PC-3 (cell line): Measurements from ENCODE around the gene MAT2B. TPM values are rescaled to one million over a fixed set of nuclear protein-coding genes. Genes with fewer than 3 reads are reported as not detected.
A peak's percentile ranks its signal among the peaks of the same experiment; 100 is the strongest.

Source experiments
- ATAC-seq: fragments of 200-7000 bp; cut with Tn5 transposase; 2 replicates; pipeline ENCODE4 v1.9.1; 2020; ENCODE audit warnings: mild to moderate bottlenecking, moderate library complexity
- BruUV-seq: library from RNA; stranded (reverse); fragments of 400-500 nt; replicated peaks from 2 replicates; lab custom pipeline; 2021; lab: Mats Ljungman, UMichigan
- CTCF ChIA-PET: fragments of 300-600 bp; sonication (Branson Sonifier 250); formaldehyde crosslinking; loops from one replicate; lab custom pipeline; 2022; ENCODE audit warnings: antibody characterized with exemption; lab: Charles Lee
- POLR2A ChIA-PET: fragments of 300-600 bp; sonication (Branson Sonifier 250); formaldehyde crosslinking; loops from one replicate; lab custom pipeline; 2022; ENCODE audit warnings: antibody characterized with exemption; ENCODE audit not compliant: unreplicated experiment; lab: Charles Lee
- DNase-seq: peaks from one replicate; pipeline ENCODE4 v3.0.0-alpha.2; 2015
- H2AFZ ChIP-seq: fragments of 300-600 bp; sonication (generic); 2 replicates; pipeline ENCODE4 v1.6.0; 2016; ENCODE audit warnings: antibody characterized with exemption, low read length
- H3F3A ChIP-seq: fragments of 300-600 bp; sonication (generic); one replicate; pipeline ENCODE4 v1.6.0; 2017; ENCODE audit warnings: antibody characterized with exemption, low read length, control low read depth, mild to moderate bottlenecking; ENCODE audit not compliant: unreplicated experiment
- H3K27ac ChIP-seq: fragments of 300-600 bp; sonication (generic); 2 replicates; pipeline ENCODE4 v1.5.1; 2016; ENCODE audit warnings: mild to moderate bottlenecking, low read length
- H3K27me3 ChIP-seq: fragments of 300-600 bp; sonication (generic); 2 replicates; pipeline ENCODE4 v1.6.1; 2016; ENCODE audit warnings: low read length, mixed read lengths
- H3K36me3 ChIP-seq: fragments of 300-600 bp; sonication (generic); 2 replicates; pipeline ENCODE4 v1.6.1; 2016; ENCODE audit warnings: low read depth, mixed run types, low read length, mixed read lengths
- H3K4me1 ChIP-seq: fragments of 300-600 bp; sonication (generic); 2 replicates; pipeline ENCODE4 v1.5.1; 2016; ENCODE audit warnings: low read length; ENCODE audit not compliant: insufficient read depth
- H3K4me2 ChIP-seq: fragments of 300-600 bp; sonication (generic); 2 replicates; pipeline ENCODE4 v1.6.0; 2016; ENCODE audit warnings: low read length
- H3K4me3 ChIP-seq: fragments of 300-600 bp; sonication (generic); 2 replicates; pipeline ENCODE4 v1.5.1; 2016; ENCODE audit warnings: mild to moderate bottlenecking, low read length, mixed read lengths
- H3K79me2 ChIP-seq: fragments of 300-600 bp; sonication (generic); 2 replicates; pipeline ENCODE4 v1.6.1; 2017; ENCODE audit warnings: low read length, mixed read lengths
- H3K9ac ChIP-seq: fragments of 300-600 bp; sonication (generic); 2 replicates; pipeline ENCODE4 v1.6.0; 2016; ENCODE audit warnings: mild to moderate bottlenecking, low read length
- H3K9me2 ChIP-seq: fragments of 300-600 bp; sonication (generic); replicated peaks from 2 replicates; pipeline ENCODE4 v1.6.1; 2016; ENCODE audit warnings: mixed run types, low read length, mixed read lengths
- H3K9me3 ChIP-seq: fragments of 300-600 bp; sonication (generic); 2 replicates; pipeline ENCODE4 v1.6.1; 2016; ENCODE audit warnings: low read length, mixed read lengths
- H4K20me1 ChIP-seq: fragments of 300-600 bp; sonication (generic); 2 replicates; pipeline ENCODE4 v1.6.1; 2016; ENCODE audit warnings: low read length, mixed read lengths
- EZH2 ChIP-seq: fragments of 300-600 bp; sonication (generic); IDR thresholded peaks from one replicate; pipeline ENCODE4 v1.6.1; 2017; ENCODE audit warnings: antibody characterized with exemption, mild to moderate bottlenecking, low read length; ENCODE audit not compliant: unreplicated experiment
- EZH2phosphoT487 ChIP-seq: fragments of 300-600 bp; sonication (generic); IDR thresholded peaks from 2 replicates; pipeline ENCODE4 v1.6.1; 2018; ENCODE audit warnings: mild to moderate bottlenecking, antibody characterized with exemption, low read length, borderline replicate concordance
- intact Hi-C: fragments of 100-400 bp; cut with micrococcal nuclease; formaldehyde crosslinking; loops from 2 replicates; pipeline ENCODE4 v1.9.0; 2023
- total RNA-seq: library from RNA; depleted of rRNA; stranded (reverse); fragments of >200 nt; gene quantifications from 2 replicates; pipeline ENCODE4 v1.2.3, GENCODE V29; 2014
- TF ChIP-seq, protein P1 (sequence below): fragments of 300-600 bp; sonication (generic); conservative IDR thresholded peaks from 2 replicates; pipeline ENCODE4 v1.5.1; 2017; ENCODE audit warnings: antibody characterized with exemption, low read depth, mild to moderate bottlenecking, low read length

Gene MAT2B
- total RNA-seq, 1 experiment from 2014 or later = 24.3 TPM

DNA sequence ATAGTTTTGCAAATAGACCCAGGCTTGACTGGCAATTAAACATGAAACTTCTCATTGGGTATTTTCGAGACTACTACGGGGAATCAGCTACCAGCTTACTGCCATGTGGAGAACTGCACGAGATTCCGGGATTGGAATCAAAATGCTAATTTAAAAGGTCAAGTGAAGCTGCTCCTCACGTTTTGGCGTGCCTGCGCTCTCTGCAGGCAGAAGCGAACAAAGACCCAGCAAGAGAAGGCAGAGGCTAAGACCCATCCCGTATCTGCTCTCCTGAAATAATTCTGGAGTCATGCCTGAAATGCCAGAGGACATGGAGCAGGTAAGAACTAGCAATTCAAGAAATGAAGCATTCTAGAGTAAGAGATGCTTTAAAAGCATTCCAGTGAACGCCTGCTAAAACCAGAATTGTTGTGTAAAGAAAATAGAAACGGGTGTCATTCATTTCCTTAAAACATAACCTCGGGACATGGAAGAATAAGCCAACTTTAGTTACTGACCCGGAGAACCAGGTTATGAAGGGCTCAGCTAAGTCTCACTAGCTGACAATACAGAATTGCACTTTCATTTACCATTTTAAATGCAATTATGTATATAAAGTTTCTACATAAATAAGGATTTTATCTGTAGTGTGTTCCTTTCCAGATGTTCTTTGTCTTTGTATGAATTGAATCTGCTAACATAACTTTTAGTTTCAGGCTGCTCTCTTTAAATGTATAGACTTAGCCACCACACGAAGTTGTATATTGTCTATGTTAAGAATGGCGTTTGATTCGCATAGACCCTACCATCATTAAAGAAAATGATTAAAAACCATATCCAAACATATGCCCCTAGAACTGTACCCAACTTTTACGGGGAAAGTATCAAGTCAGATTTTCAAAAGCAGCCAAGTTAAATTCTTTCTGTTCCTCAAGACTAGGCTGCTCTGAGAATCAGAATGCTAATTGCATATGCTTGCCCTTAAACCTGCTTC, 2.0 kb upstream of the MAT2B start:
- Histone ChIP-seq H3K9ac (peak overlapping the region; percentile 78), H2AFZ (peak overlapping the region; percentile 77), H4K20me1 (0 out of 2 replicates have a peak, but pooled peaks cover 6% of the 10 kb centered on the region), H3K36me3 (no peaks in the 10 kb centered on the region), H3K27me3 (no peaks in the 10 kb centered on the region), H3K79me2 (peaks cover 27% of the 10 kb centered on the region), H3K4me3 (peak overlapping the region; percentile 90), H3K4me1 (peaks cover 16% of the 10 kb centered on the region), H3K9me2 (no peaks in the 10 kb centered on the region), H3F3A (no peaks in the 10 kb centered on the region), H3K4me2 (peak overlapping the region; percentile 95), H3K27ac (peak overlapping the region; percentile 45), H3K9me3 (no peaks in the 10 kb centered on the region)
- TF ChIP-seq, protein P1, sequence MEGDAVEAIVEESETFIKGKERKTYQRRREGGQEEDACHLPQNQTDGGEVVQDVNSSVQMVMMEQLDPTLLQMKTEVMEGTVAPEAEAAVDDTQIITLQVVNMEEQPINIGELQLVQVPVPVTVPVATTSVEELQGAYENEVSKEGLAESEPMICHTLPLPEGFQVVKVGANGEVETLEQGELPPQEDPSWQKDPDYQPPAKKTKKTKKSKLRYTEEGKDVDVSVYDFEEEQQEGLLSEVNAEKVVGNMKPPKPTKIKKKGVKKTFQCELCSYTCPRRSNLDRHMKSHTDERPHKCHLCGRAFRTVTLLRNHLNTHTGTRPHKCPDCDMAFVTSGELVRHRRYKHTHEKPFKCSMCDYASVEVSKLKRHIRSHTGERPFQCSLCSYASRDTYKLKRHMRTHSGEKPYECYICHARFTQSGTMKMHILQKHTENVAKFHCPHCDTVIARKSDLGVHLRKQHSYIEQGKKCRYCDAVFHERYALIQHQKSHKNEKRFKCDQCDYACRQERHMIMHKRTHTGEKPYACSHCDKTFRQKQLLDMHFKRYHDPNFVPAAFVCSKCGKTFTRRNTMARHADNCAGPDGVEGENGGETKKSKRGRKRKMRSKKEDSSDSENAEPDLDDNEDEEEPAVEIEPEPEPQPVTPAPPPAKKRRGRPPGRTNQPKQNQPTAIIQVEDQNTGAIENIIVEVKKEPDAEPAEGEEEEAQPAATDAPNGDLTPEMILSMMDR = peak; percentile 57
- no peak for TF ChIP-seq EZH2
- TF ChIP-seq EZH2phosphoT487 = no peak
- ChIA-PET POLR2A (no interaction called here), CTCF (no interaction called here)
- DNase-seq (peak; percentile 68), ATAC-seq (peak; percentile 21)
- intact Hi-C loops = loop anchor here (1.0 to 2.0 kb wide), 3 partner anchors 25 to 67 kb away; partner anchors contain the start of gene CCNG1
- BruUV-seq = no TSS peak

DNA sequence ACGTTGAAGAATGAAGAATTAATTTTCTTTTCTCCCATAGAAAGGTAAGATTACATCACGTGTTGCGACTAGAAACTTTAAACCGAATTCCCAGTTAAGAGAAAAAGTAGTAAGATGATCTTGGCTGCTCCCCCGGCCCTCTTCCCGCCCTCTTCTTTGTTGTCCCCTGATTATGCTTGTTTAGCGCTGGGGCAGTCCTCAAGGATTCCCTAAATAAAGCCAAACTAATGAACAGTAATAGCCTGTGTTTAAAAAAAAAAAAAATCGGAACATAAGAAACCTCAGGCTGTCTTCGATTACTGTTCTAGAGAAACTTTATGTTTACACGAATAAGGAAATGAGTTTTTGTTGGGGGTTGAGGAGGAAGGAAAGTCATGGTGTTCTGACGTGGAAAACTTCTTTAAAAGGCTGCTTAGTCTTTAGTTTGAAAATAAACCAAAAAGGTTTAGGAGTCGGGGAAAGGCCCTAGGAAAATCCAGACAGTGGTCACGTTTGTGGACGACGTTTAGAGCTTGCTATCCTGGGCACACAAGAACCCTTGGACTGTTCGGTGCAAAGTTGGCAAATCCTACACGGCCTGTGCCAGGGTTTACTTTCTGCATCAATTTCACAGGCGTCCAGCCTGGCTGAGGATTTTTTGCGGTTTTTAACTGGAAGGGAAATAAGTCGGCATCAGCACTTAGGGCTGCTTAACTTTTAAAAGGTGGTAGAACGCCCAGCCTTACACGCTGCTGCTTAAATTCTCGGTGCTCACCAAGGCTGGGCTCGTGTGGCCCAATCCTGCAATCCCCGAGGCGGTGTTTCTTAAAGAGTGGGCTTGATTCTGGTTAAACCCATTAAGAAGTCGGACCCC, 1.1 kb upstream of the MAT2B start:
- Histone ChIP-seq H3F3A (no peaks in the 10 kb centered on the region), H3K4me3 (peak overlapping the region; percentile 90), H3K4me2 (peak overlapping the region; percentile 95), H3K4me1 (peaks cover 24% of the 10 kb centered on the region), H4K20me1 (0 out of 2 replicates have a peak, but pooled peaks cover 6% of the 10 kb centered on the region), H3K9me2 (no peaks in the 10 kb centered on the region), H3K79me2 (peaks cover 36% of the 10 kb centered on the region), H3K36me3 (no peaks in the 10 kb centered on the region), H2AFZ (peak overlapping the region; percentile 77), H3K27me3 (no peaks in the 10 kb centered on the region), H3K9me3 (no peaks in the 10 kb centered on the region), H3K9ac (peak overlapping the region; percentile 78), H3K27ac (peak overlapping the region; percentile 45)
- BruUV-seq = no TSS peak
- ATAC-seq (peak; percentile 12), DNase-seq (peak; percentile 56)
- ChIA-PET POLR2A (no interaction called here), CTCF (no interaction called here)
- TF ChIP-seq EZH2phosphoT487 (no peak), EZH2 (no peak)
- TF ChIP-seq, protein P1 = no peak
- intact Hi-C loops = loop anchor here (2.0 kb wide), 1 partner anchor 68 kb away; the partner anchor contains the start of gene CCNG1
